Neural cell (in vitro differentiated cells): Measurements from ENCODE around the gene ARMC2. TPM values are rescaled to one million over a fixed set of nuclear protein-coding genes. Genes with fewer than 3 reads are reported as not detected.

ENCODE experiments used
- H2AFZ ChIP-seq: fragments of 200-600, 300-800 bp; sonication (generic), shearing (Covaris generic); 2 replicates; pipeline ENCODE4 v1.6.0; 2014; ENCODE audit warnings: low read depth, mild to moderate bottlenecking, antibody characterized with exemption, low read length, moderate library complexity
- H3F3A ChIP-seq: fragments of 200-600 bp; shearing (Covaris generic); 2 replicates; pipeline ENCODE4 v1.6.1; 2016; ENCODE audit warnings: mild to moderate bottlenecking, moderate library complexity, mixed read lengths, antibody characterized with exemption, low read length; ENCODE audit not compliant: insufficient read depth, poor library complexity, severe bottlenecking
- H3K27ac ChIP-seq: fragments of 200-600, 300-800 bp; sonication (generic), shearing (Covaris generic); 2 replicates; pipeline ENCODE4 v1.5.1; 2014; ENCODE audit warnings: mild to moderate bottlenecking, low read length, moderate library complexity
- H3K27me3 ChIP-seq: fragments of 300-800, 200-600 bp; sonication (generic), shearing (Covaris generic); 2 replicates; pipeline ENCODE4 v1.6.0; 2014; ENCODE audit warnings: mild to moderate bottlenecking, low read depth, low read length, moderate library complexity; ENCODE audit not compliant: insufficient read depth
- H3K36me3 ChIP-seq: fragments of 300-800, 200-600 bp; sonication (generic), shearing (Covaris generic); 2 replicates; pipeline ENCODE4 v1.5.1; 2014; ENCODE audit warnings: mild to moderate bottlenecking, antibody characterized with exemption, low read length, moderate library complexity; ENCODE audit not compliant: insufficient read depth
- H3K4me2 ChIP-seq: fragments of 300-800, 200-600 bp; sonication (generic), shearing (Covaris generic); 2 replicates; pipeline ENCODE4 v1.6.0; 2014; ENCODE audit warnings: mild to moderate bottlenecking, low read length
- H3K4me3 ChIP-seq: fragments of 300-800, 200-600 bp; sonication (generic), shearing (Covaris generic); 2 replicates; pipeline ENCODE4 v1.5.1; 2014; ENCODE audit warnings: mild to moderate bottlenecking, low read length, moderate library complexity
- H3K79me2 ChIP-seq: fragments of 200-600 bp; shearing (Covaris generic); replicated peaks from 2 replicates; pipeline ENCODE4 v1.6.0; 2014; ENCODE audit warnings: mild to moderate bottlenecking, low read length, moderate library complexity; ENCODE audit not compliant: insufficient read depth
- H3K9ac ChIP-seq: fragments of 300-800, 200-600 bp; sonication (generic), shearing (Covaris generic); 2 replicates; pipeline ENCODE4 v1.6.1; 2016; ENCODE audit warnings: mild to moderate bottlenecking, low read length, mixed read lengths
- H3K9me2 ChIP-seq: fragments of 200-600 bp; shearing (Covaris generic); 2 replicates; pipeline ENCODE4 v1.6.1; 2016; ENCODE audit warnings: mild to moderate bottlenecking, low read length, mixed read lengths; ENCODE audit not compliant: insufficient read depth
- H3K9me3 ChIP-seq: fragments of 200-600, 300-800 bp; sonication (generic), shearing (Covaris generic); 2 replicates; pipeline ENCODE4 v1.6.1; 2016; ENCODE audit warnings: mild to moderate bottlenecking, mixed run types, low read length, moderate library complexity, mixed read lengths
- H4K20me1 ChIP-seq: fragments of 200-600 bp; shearing (Covaris generic); 2 replicates; pipeline ENCODE4 v1.6.1; 2016; ENCODE audit warnings: mild to moderate bottlenecking, mixed run types; ENCODE audit not compliant: insufficient read depth
- EP300 ChIP-seq: fragments of 450-650 bp; conservative IDR thresholded peaks from 2 replicates; pipeline ENCODE4 v1.6.1; 2014; ENCODE audit warnings: antibody characterized with exemption, mild to moderate bottlenecking, moderate library complexity; ENCODE audit not compliant: poor library complexity, severe bottlenecking
- EZH2 ChIP-seq: fragments of 200-600, 300-800 bp; shearing (Covaris generic), sonication (generic); IDR thresholded peaks from 2 replicates; pipeline ENCODE4 v1.6.1; 2014; ENCODE audit warnings: antibody characterized with exemption, low read length, borderline replicate concordance, mild to moderate bottlenecking; ENCODE audit not compliant: insufficient read depth, poor library complexity, severe bottlenecking
- MXI1 ChIP-seq: fragments of 450-650 bp; conservative IDR thresholded peaks from 2 replicates; pipeline ENCODE4 v1.6.1; 2014; ENCODE audit warnings: antibody characterized with exemption, mild to moderate bottlenecking; ENCODE audit not compliant: poor library complexity, severe bottlenecking
- POLR2AphosphoS5 ChIP-seq: IDR thresholded peaks from 2 replicates; pipeline ENCODE4 v1.6.1; 2012
- RAD21 ChIP-seq: fragments of 450-650 bp; conservative IDR thresholded peaks from 2 replicates; pipeline ENCODE4 v1.6.1; 2014; ENCODE audit warnings: antibody characterized with exemption, mild to moderate bottlenecking, moderate library complexity
- SMC3 ChIP-seq: fragments of 450-650 bp; conservative IDR thresholded peaks from 2 replicates; pipeline ENCODE4 v1.6.1; 2014; ENCODE audit warnings: antibody characterized with exemption, mild to moderate bottlenecking, moderate library complexity; ENCODE audit not compliant: poor library complexity
- TAF1 ChIP-seq: IDR thresholded peaks from 2 replicates; pipeline ENCODE4 v1.6.1; 2012; ENCODE audit warnings: low read depth
- polyA plus RNA-seq: library from polyadenylated mRNA; depleted of rRNA; stranded (reverse); fragments of >200 nt; gene quantifications from 2 replicates; pipeline ENCODE4 v1.2.3, GENCODE V29; 2014
- TF ChIP-seq, protein P1 (sequence below): IDR thresholded peaks from 2 replicates; pipeline ENCODE4 v1.6.1; 2012; ENCODE audit warnings: borderline replicate concordance
- TF ChIP-seq, protein P2 (sequence below): fragments of 450-650 bp; IDR thresholded peaks from 2 replicates; pipeline ENCODE4 v1.5.1; 2014; ENCODE audit warnings: antibody characterized with exemption, mild to moderate bottlenecking, moderate library complexity; ENCODE audit not compliant: poor library complexity, severe bottlenecking

ARMC2 gene
- polyA plus RNA-seq, 1 donor from 2014 or later = 18.6 TPM

DNA sequence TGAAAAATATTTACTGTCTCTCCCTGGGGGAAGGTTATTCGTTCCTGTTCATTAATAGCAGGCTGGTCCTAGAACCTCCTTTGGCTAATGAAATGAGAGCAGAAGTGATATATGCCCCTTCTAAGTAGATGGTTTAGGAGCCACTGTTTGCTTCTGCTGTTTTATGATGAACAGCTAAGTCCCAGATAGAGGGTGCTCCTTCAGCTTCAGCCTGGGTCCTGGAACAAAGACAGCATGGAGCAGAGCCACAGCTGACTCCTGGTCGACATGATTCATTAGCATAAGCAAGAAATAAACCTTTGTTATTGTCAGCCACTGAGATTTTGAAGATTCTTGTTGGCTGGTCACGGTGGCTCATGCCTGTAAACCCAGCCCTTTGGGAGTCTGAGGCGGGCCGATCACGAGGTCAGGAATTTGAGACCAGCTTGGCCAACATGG is 47.8 kb upstream of the ARMC2 start:
- TF ChIP-seq SMC3 (no peak), TAF1 (no peak), RAD21 (no peak), MXI1 (no peak), EP300 (no peak), POLR2AphosphoS5 (no peak), EZH2 (no peak)
- TF ChIP-seq, protein P1, sequence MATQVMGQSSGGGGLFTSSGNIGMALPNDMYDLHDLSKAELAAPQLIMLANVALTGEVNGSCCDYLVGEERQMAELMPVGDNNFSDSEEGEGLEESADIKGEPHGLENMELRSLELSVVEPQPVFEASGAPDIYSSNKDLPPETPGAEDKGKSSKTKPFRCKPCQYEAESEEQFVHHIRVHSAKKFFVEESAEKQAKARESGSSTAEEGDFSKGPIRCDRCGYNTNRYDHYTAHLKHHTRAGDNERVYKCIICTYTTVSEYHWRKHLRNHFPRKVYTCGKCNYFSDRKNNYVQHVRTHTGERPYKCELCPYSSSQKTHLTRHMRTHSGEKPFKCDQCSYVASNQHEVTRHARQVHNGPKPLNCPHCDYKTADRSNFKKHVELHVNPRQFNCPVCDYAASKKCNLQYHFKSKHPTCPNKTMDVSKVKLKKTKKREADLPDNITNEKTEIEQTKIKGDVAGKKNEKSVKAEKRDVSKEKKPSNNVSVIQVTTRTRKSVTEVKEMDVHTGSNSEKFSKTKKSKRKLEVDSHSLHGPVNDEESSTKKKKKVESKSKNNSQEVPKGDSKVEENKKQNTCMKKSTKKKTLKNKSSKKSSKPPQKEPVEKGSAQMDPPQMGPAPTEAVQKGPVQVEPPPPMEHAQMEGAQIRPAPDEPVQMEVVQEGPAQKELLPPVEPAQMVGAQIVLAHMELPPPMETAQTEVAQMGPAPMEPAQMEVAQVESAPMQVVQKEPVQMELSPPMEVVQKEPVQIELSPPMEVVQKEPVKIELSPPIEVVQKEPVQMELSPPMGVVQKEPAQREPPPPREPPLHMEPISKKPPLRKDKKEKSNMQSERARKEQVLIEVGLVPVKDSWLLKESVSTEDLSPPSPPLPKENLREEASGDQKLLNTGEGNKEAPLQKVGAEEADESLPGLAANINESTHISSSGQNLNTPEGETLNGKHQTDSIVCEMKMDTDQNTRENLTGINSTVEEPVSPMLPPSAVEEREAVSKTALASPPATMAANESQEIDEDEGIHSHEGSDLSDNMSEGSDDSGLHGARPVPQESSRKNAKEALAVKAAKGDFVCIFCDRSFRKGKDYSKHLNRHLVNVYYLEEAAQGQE = no peak
- TF ChIP-seq, protein P2, sequence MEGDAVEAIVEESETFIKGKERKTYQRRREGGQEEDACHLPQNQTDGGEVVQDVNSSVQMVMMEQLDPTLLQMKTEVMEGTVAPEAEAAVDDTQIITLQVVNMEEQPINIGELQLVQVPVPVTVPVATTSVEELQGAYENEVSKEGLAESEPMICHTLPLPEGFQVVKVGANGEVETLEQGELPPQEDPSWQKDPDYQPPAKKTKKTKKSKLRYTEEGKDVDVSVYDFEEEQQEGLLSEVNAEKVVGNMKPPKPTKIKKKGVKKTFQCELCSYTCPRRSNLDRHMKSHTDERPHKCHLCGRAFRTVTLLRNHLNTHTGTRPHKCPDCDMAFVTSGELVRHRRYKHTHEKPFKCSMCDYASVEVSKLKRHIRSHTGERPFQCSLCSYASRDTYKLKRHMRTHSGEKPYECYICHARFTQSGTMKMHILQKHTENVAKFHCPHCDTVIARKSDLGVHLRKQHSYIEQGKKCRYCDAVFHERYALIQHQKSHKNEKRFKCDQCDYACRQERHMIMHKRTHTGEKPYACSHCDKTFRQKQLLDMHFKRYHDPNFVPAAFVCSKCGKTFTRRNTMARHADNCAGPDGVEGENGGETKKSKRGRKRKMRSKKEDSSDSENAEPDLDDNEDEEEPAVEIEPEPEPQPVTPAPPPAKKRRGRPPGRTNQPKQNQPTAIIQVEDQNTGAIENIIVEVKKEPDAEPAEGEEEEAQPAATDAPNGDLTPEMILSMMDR = no peak
- no peaks in the 10 kb centered on the region for H3K27me3 ChIP-seq
- no peaks in the 10 kb centered on the region for H3K9me3 ChIP-seq
- no peak overlapping the region for H3K9ac ChIP-seq
- no peaks in the 10 kb centered on the region for H3K9me2 ChIP-seq
- H3K79me2 ChIP-seq = no peaks in the 10 kb centered on the region
- H4K20me1 ChIP-seq = no peaks in the 10 kb centered on the region
- no peaks in the 10 kb centered on the region for H3F3A ChIP-seq
- no peak overlapping the region for H3K4me3 ChIP-seq
- H3K27ac ChIP-seq = no peak overlapping the region
- no peak overlapping the region for H2AFZ ChIP-seq
- no peaks in the 10 kb centered on the region for H3K36me3 ChIP-seq
- no peak overlapping the region for H3K4me2 ChIP-seq

DNA sequence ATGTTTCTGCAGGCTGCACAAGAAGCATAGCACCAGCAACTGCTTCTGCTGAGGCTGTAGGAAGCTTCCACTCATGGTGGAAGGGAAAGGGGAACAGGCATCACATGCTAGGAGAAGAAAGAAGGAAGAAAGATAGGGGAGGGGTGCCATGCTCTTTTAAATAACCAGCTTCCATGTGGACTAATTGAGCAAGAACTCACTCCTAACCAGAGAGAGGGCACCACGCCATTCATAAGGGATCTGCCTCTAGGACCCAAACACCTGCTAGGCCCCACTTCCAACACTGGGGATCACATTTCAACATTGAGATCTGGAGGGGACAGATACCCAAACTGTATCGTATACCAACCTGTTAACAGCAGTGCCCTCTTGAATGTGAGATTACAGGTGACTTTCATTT is 46.9 kb upstream of the ARMC2 start:
- Histone ChIP-seq H3K9ac (no peak overlapping the region), H3K27ac (no peak overlapping the region), H3K27me3 (no peaks in the 10 kb centered on the region), H3K36me3 (no peaks in the 10 kb centered on the region), H3K9me3 (no peaks in the 10 kb centered on the region), H3K79me2 (no peaks in the 10 kb centered on the region), H2AFZ (no peak overlapping the region), H3K4me2 (no peak overlapping the region), H4K20me1 (no peaks in the 10 kb centered on the region), H3K4me3 (no peak overlapping the region), H3K9me2 (no peaks in the 10 kb centered on the region), H3F3A (no peaks in the 10 kb centered on the region)
- no peak for TF ChIP-seq EZH2
- no peak for TF ChIP-seq MXI1
- TF ChIP-seq SMC3 = no peak
